Activated naive CD4-positive, alpha-beta T cell treated with Interleukin-2 at 50 U/mL for 16 hours (primary cell): ENCODE measurements around the gene MAP7D1.

Source experiments
- DNase-seq: peaks from one replicate; pipeline ENCODE4 v3.0.0-alpha.2; 2020

The MAP7D1 gene

DNA sequence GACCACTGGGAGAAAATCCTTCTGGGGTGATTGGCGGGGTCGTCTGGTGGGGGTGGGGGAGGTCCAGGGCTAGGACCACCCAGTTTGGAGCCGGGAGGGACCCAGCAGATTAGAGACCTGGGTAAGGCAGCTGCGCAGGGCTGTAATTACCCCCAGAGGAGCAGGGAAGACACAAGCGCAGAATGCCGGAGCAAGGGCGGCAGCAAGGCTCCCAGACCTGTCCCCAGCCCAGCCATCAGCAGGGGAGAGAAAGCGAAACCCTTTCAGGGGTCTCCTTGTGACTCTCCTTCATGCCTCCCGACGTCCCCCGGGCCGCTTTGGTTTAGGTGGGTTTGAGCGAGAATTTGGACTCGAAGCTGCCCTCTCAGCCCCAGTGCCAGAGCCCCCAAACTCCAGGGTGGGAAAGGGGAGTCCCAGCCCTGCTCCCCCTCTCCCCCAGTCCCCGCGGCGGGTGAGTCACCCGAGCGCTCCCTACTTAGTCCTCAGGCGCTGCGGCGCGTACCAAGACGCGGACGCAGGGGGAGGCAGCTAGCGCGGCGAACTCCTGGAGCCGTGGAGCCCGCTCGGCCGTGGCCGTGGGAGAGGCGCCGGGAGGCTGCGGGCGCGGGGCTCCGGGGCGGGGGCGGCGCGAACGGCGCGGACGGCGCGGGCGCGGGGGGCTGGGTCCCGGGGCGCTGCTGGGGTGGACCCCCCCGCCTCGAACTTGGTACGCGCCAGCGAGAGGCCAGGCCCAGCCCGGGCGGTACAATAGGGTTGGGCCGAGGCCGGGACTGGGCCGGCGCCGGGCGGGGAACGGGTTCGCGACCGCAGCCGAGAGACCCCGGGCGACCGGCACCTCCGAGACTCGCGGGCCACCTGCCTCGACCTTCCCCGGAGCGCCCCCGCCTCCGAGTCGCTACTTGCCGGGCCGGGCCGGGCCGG lies at the start of gene MAP7D1:
MAP7D1 (plus strand) TSS at position 753 of the 921 bp plus-strand sequence. CDS start 258 bp downstream, outside the sequence.
- peak; percentile 85 for DNase-seq

DNA sequence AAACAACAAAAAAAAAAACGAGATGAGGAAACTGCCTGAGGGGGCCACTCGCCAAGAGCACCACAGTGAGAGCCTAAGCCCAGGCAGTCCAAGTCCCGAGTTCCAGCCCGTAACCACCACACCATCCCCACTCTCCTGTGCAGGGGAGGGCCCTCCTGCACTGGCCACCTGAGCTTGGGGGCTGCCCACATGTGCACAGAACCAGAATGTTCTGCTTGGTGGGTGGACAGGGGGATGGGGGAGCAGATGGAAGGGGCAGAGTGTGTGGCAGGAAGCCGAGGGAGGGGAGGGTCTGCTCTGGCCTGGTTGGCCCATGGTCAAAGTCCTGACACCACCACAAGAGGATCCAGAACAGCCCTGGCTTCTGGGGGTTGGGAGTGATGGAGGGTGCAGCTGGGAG lies 49.7 kb upstream of the MAP7D1 start:
- DNase-seq, result no peak

DNA sequence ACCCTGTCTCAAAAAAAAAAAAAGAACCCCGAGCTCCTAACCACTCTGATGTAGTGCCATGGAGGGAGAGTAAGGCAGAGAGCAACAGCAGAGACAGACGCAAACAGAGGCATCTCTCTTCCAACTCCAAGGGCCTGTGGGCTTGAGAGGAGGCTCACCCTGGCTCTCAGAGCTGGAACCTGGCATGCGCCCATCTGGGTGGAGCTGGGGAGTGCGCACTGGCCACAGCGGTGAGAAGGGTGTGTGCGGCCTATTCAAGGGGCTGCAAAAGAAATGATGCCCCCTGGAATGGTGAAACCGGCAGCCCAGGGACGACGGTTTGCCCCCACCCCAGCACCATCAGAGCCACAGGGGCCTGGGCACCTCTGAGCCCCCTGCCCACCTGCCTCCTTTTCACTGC lies 48.6 kb upstream of the MAP7D1 start:
- DNase-seq, result no peak

DNA sequence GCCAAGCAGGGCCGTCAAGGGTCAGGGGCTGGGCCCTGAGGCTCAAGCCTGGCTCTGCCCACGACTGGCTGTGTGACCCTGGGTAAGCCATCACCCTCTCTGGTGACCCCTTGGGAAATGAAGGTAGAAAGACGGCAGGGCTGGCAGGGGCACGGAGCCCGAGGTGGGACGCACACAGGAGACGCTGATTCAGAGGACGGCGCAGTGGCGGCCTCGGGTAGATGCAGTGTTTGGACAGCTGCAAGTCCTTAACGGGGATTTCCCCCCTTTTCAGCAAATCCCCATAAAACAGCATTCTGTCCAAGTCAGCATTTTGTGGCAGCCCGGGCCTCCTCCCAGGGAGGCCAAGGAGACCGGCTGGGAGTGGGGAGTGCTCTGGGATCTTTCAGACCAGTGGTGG lies 47.6 kb upstream of the MAP7D1 start:
- DNase-seq, result no peak

DNA sequence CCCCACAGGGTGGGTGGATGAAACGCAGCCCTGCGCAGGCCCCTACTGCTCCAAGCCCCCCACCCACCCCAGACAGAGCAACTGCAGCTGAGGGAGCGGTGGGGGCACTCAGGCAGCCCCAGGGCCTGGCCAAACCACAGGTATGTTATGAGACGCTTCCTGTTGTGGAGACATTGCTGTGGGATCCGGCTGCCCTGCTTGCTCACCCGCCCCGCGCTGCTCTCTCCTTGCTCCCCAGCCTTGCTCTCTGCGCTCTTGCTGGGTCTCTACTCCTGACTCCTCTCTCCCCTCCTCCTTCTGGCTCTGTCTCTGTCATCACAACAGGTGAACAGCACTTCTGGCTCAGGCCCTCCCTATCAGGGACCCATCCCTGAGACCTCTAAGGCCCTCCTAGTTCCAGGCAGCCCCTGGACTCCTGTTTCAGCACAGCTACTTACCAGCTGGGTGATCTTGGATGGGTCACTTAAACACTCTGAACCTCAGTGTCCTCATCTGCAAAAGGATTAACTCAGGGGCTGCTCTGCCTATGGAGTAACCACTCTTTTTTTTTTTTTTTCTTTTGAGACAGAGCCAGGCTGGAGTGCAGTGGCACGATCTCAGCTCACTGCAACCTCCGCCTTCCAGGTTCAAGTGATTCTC lies 46.8 kb upstream of the MAP7D1 start:
- peak; percentile 29 for DNase-seq

DNA sequence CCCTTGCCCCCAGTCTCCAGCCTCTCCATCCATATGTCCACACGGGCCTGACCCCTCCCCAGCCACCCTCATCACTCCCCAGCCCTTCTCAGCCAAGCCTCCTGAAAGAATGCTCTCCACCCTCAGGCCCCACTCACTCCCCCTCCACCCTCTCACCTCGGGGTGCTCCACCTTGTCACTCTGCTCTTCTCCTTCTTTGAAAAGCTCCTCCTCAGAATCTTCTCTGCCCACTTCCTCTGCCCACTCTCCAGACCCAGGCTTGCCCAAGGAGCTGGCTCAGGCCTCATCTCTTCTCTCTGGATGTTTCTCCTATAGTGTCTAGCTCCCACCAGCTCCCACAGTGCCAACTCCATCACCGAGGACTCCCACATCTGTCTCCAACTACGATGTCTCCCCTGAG lies 44.8 kb upstream of the MAP7D1 start:
- no peak for DNase-seq

DNA sequence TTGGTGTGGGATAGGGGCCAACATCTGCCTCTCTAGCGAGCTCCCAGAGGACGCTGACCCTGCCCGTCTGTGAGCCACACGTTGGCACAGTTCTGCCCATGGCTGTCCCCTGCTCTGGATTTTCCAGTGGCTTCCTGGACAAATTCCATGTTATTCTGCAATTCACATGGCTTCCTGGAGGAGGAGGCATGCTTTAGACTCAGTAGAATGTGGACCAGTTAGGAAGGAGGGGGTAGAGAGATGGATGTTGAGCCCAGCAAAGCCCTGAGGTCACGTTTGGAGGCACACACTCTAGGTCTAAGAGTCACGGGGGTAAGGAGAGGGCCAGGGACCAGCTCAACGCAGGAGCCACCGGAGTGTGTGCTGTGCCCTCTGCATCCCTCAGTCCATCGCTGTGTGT lies 43.1 kb upstream of the MAP7D1 start:
- DNase-seq, result no peak

DNA sequence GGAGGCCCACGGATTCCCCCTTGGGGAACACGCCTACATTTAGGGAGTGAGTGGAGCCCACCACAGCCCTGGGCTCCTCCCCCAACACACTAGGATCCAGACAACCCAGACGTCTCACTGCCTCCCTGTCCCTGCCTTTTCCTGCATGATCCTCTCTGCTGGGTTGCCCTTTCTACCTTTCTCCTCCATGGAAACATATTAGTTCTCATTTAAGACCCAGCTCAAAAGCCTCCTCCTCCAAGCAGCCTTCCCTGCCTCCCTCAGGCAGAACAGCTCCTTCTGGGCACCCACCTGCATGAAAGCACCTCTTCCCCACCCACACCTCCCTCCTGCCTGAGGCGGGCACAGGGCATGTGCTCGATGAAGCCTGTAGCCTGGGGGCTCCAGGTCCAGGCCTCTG lies 41.6 kb upstream of the MAP7D1 start:
- no peak for DNase-seq

DNA sequence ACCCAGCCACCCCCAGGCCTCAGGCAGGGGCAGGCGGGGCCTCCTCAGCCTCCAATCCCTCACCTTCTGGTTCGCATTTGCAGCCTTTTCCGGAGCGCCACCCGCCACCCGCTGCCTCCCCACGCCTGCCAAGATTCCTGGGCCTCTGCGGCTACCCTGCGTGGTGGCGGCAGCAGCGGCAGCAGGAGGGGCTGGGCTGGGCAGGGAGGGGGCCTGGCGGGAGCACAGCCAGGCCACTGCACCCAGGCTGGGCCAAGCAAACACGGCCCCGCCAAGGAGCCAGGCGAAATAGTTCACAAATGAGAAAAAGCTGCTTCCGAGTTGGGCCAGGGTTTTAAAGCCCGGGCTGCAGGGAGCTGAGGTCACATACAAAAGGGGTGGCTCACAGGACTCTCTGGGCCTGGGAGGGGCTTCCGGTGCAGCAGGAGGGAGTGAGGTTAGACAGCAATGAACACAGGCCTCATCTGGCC lies 40.7 kb upstream of the MAP7D1 start:
- DNase-seq, result no peak

DNA sequence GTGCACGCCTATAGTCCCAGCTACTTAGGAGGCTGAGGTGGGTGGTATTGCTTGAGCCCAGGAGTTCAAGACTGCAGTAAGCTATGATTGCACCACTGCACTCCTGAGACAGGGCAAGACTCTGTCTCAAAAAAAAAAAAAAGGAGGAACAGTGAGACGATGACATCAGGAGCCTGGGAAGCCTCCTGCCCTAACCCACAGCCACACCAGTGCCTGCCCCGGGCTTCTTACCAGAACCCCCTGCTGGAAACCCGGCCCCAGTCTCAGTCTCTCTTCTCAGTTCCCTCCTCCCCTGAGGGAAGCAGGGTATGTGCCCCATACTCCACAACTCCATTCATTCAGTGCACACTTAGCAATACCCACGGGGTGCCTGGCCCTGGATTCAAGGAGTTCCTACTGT lies 40.0 kb upstream of the MAP7D1 start:
- DNase-seq, result no peak

DNA sequence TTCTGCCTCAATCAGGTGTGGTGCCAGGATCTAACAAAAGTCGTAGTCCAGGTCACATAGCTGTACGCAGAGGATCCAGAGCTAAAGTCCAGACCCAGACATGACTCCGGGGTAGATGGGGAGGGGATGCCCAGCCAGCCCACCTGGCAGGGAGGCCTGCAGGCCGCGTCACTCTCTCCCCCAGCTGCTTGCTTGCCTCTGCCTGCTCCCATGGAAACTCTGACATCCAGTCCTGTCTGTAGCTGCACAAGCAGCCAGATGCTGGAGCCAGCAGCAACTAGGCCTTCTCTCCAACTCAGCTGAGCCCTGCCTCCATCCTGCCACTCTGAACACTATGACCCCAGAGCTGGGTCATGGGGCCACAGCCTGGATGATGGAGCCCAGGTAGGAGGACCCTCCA lies 39.1 kb upstream of the MAP7D1 start:
- no peak for DNase-seq

DNA sequence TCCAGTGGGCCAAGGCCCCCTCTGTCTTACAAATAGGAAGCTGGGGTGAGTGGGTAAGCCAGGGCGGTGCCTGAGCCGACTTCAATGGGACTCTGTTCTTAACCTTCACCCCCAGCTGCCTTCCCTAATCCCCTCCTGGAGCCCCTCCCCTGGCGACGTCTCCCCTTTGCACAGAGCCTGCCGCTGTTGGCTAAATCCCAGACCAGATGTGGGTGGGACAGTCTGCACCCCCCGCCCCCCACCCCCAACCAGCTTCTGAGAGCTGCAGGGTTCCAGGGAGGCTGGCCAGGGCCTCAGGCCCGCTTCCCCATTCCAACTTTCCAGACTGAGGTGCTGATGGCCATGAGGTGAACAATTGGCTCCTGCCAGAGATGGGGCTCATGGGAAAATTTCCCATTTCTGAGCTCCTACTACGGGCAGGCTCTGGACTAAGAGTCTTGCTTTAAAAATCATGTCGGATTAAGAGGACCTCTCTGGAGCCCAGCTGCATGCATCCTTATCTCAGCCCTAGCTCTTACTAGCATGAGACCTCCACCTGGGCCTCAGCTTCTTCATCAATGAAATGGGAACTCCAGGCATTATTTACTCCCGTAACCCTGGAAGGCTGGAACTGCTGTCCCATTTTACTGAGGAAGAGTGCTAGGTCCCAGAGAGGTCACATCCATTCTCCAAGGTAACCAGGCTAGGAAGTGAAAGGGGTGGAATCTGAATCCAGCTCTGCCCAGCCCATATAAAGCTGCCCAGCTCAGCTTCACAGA lies 37.3 kb upstream of the MAP7D1 start:
- DNase-seq, result no peak

DNA sequence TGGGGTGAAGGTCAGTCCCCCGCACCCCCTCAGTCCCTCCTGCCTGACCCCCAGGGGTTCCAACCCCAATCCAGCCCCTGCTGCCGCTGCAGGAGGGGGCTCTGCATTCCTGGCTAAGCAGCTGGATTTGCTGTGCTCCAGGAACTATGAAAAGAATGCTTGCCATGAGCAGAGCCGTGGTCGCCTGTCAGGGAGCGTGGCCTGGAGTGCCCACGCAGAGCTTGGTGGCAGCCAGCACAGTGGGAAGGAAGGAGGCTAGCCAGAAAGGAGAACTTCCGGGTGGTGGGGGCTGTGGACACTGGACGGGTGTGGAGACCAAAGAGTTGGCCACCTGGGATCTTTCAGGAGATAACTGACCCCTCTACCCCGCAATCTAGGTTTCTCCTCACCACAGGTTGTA lies 36.5 kb upstream of the MAP7D1 start:
- DNase-seq, result no peak

DNA sequence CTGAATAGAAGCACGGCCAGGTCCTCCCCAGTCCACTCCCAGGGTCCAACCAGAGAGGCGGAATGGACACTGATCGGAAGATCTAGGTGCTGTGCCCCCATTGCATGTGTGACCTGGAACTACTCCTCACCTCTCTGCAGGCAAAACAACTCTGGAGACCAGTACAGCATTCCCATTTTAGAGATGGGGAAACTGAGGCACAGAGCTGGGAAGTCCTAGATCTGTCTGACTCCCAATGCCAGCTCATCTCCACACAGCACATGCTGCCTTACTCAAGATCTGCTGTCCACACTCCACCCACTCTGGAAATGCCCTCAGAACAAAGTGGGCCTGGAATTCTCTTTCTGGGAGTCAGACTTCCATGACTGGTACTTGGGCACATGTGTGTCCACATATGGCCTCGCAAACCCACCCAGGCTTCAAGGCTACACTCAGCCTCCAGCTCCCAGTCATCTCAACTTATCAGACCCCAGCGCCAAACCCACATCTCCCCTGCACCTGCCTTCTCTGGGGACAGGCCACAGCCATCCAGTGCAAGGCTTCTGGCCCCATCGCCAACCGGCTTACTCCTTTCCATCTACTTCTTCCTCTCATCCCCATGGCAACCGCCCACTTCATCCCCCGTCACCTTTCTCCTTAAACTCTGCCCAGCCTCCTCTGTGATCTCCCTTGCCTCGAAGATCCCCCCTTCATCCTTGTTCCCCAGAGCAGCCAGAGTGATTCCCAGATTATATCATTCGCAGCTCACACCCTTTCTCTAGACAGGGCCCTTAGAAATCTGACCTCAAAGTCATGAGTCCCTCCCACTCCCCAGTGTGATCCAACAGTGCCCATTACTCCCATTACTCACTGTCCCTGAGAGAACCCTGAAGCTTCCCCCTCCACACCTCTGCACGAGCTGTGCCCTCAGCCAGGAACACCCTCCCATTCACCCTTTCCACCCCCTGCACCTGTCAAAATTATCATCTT lies 33.6 kb upstream of the MAP7D1 start:
- no peak for DNase-seq

DNA sequence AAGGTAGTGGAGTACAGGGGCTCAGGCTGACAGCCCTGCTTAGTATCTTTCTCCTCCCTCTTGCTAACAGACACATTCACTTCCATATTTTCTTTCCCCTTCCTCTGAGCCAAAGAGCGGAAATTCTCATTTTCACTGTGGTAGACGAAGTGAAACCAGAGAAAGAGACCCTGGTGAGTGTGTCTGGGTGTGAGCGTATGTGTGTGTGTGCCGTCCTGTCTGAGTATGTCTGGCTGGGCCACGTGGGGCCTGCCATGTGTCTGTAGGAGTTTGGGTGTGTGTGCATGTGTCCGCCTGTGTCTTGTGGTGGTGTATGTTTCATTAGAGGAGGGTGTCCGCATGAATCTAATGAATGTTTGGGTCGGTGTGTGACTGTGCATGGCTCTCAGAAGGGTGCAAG lies 32.6 kb upstream of the MAP7D1 start:
- DNase-seq, result no peak

DNA sequence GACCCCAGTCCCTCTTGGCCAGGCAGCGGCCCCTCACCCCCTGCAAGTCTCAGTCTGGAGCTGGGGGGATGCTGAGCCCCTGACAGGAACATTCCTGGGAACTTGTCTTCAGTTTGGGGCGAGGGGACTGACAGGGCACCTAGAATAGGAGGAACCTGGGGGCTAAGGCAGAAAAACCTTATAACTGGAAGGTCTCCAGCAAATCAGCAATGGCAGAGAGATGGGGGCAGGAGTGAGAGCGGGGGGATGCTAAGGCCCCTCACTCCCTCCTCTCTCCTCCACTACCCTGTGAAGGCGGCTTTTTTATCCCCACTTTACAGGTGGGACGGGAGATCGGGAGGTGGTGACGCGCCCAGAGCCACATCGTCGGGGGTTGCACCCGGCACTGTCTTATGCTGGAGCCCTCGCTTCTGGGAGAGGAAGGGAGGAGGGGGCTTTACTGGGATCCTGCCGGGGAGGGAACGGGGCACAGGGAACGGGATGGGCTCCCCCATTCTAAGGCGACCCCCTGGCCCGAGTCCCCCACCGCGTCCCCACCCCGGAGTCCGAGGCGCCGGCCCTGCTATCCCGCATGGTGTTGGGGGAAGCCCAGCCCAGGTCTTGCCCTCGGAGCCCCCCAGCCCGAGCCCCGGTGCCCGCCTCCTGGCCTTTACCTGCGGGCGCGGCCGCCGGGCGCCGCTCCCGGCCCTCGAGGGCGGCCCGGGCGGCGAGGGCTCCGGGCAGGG lies 31.4 kb upstream of the MAP7D1 start:
- no peak for DNase-seq

DNA sequence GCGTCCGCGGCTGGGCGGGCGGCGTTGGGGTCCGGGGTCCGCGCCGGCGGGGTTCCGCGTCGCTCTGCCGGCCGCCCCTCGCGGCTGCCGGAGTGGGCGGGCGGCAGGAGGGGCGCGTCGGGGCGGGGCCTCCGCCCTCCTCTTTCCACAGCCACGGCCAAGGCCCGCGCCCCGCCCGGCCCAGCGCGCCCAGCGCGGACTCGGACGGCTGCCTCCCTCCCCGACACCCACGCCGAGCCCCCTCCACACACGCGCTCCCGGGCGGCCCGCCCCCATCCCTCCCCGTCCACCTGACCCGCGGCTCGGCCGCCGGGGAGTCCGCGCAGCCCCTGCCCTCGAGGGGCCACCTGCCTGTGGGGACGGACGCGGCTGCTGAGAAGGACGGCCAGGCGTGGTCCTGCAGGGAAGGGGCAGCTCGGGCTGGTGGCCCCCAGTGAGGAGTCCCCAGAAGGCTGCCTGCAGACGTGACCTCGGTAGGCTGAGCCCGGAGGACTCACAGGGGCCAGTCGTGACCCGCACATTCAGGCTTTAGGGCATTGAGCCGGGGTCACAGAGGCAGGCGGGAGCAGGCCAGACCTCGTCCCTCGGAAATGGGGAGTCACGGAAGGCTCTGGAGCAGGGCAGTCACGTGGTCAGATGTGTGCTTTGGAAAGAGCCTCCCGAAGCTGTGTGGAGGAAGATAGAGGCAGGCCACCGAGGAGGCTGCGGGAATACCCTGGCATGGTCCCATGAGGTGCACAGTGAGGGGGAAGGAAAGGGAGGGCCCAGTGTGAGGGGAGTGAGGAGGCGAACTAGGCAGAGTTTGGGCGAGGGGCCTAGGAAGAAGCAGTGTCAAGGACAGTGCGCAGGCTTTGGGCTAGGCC lies 30.6 kb upstream of the MAP7D1 start, which contains the start of gene COL8A2:
COL8A2 (minus strand) TSS at position 94 of the 863 bp plus-strand sequence. CDS start 24,980 bp downstream, outside the sequence.
- DNase-seq, result no peak

DNA sequence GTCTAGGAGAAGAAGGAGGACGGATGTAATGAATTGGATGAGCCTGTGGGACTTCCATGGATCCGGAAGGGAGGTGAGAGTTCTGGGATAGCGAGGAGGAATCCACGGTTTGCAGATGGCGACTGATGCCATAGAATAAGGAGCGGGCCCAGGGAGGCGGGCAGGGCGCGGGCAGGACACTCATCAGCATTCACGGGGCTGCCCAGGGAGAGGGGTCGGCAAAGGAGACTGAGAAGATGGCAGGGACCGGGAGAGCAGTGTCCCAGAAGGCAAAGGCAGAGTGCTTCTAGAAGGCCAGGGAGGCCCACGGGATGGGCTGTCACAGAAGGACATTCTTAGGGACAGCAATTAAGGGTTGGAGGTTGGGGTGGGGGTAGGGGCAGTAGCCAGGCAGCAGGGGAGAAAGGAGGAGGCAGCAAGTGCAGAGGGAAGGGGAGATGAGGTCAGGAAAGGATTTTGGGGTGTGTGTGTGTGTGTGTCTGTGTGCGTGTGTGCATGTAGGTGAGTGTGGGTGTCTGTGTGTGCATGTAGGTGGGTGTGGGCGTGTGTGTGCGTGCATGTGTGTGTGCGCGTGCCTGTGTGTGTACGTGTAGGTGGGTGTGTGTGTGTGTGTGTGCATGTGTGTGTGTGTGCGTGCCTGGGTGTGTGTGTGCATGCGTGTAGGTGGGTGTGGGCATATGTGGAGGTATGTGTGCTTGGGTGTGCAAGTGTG lies 29.8 kb upstream of the MAP7D1 start:
- no peak for DNase-seq

DNA sequence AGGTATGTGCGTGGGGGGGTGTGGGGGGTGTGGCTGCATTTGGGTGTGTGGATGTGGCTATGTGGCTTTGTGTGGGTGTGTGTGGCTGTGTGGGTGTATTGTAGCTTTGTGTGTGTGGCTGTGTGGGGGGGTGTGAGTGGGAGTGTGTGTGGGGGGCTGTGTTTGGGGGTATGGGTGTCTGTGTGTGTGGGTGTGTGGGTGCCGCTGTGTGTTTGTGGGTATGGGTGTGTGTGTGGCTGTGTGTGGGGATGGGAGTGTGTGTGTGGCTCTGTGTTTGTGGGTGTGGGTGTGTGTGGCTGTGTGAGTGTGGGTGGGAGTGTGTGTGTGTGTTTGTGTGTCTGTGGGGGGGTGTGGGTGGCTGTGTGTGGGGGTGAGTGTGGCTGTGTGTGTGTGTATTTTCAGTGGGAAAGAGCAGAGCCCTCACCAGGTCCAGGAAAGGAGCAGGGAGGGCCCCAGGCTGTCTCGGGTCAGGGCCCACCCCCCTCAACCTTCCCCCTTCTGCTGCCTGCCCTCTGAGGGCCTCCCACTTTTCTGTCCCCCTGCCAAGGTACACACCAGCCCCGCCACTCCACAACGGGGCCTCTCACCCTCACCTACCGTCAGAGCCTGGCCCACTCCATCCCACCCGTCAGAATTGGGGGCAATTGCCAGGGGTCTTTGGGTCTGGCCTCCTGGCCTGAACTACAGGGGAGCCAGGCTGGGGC lies 29.0 kb upstream of the MAP7D1 start:
- no peak for DNase-seq
